RWPE2 (cell line): ENCODE results near the gene CFLAR.
A peak's percentile ranks its signal among the peaks of the same experiment; 100 is the strongest.

ENCODE experiments used
- ATAC-seq: fragments of 200-7000 bp; cut with Tn5 transposase; 3 replicates; pipeline ENCODE4 v1.9.1; 2021; ENCODE audit warnings: low read depth
- DNase-seq: peaks from one replicate; pipeline ENCODE4 v3.0.0-alpha.2; 2020; ENCODE audit warnings: low spot score
- H3K27ac ChIP-seq: fragments of 450-650 bp; 2 replicates; pipeline ENCODE4 v1.5.1; 2017; ENCODE audit warnings: mild to moderate bottlenecking; ENCODE audit not compliant: poor library complexity, severe bottlenecking
- H3K27me3 ChIP-seq: fragments of 250-450 bp; sonication (Bioruptor Pico); 2 replicates; pipeline ENCODE4 v1.5.1; 2021; ENCODE audit warnings: mild to moderate bottlenecking, moderate library complexity; ENCODE audit not compliant: insufficient read depth, poor library complexity, severe bottlenecking
- H3K36me3 ChIP-seq: fragments of 250-450 bp; sonication (Bioruptor Pico); 2 replicates; pipeline ENCODE4 v1.5.1; 2020; ENCODE audit warnings: low read depth, mild to moderate bottlenecking, moderate library complexity
- H3K4me1 ChIP-seq: fragments of 250-450 bp; sonication (Bioruptor Pico); 2 replicates; pipeline ENCODE4 v1.5.1; 2021; ENCODE audit warnings: mild to moderate bottlenecking, moderate library complexity; ENCODE audit not compliant: insufficient read depth, poor library complexity, severe bottlenecking
- H3K4me3 ChIP-seq: fragments of 250-450 bp; sonication (Bioruptor Pico); 2 replicates; pipeline ENCODE4 v1.5.1; 2021; ENCODE audit warnings: mild to moderate bottlenecking, moderate library complexity; ENCODE audit not compliant: severe bottlenecking
- H3K9me3 ChIP-seq: fragments of 250-450 bp; sonication (Bioruptor Pico); 2 replicates; pipeline ENCODE4 v1.5.1; 2021; ENCODE audit warnings: mild to moderate bottlenecking, moderate library complexity; ENCODE audit not compliant: severe bottlenecking
- CTCF ChIP-seq: fragments of 450-650 bp; IDR thresholded peaks from one replicate; pipeline ENCODE4 v1.5.1; 2017; ENCODE audit warnings: mild to moderate bottlenecking, moderate library complexity; ENCODE audit not compliant: poor library complexity, severe bottlenecking

CFLAR gene

GRCh38 chr2:201215963-201216362 is 100.0 kb downstream of the CFLAR start:
- no peak overlapping the region for H3K27ac ChIP-seq
- no peaks in the 10 kb centered on the region for H3K9me3 ChIP-seq
- ATAC-seq (no peak), DNase-seq (no peak)
- H3K27me3 ChIP-seq: no peaks in the 10 kb centered on the region
- no peak for TF ChIP-seq CTCF
- no peaks in the 10 kb centered on the region for H3K36me3 ChIP-seq
- H3K4me3 ChIP-seq: no peak overlapping the region
- peaks cover 11% of the 10 kb centered on the region for H3K4me1 ChIP-seq

- no peak for ATAC-seq
- Histone ChIP-seq H3K4me1 (peaks cover 11% of the 10 kb centered on the region), H3K36me3 (no peaks in the 10 kb centered on the region), H3K27me3 (no peaks in the 10 kb centered on the region), H3K9me3 (no peaks in the 10 kb centered on the region), H3K4me3 (no peak overlapping the region), H3K27ac (no peak overlapping the region)
- TF ChIP-seq CTCF: no peak
- DNase-seq: no peak
Measured at GRCh38 chr2:201216918-201217317, 101.0 kb downstream of the CFLAR start.

- H3K27me3 ChIP-seq: no peaks in the 10 kb centered on the region
- peaks cover 11% of the 10 kb centered on the region for H3K4me1 ChIP-seq
- H3K27ac ChIP-seq: no peak overlapping the region
- no peaks in the 10 kb centered on the region for H3K9me3 ChIP-seq
- peak; percentile 46; the same call in 1 of the 3 replicates for ATAC-seq
- H3K4me3 ChIP-seq: no peak overlapping the region
- TF ChIP-seq CTCF: no peak
- no peaks in the 10 kb centered on the region for H3K36me3 ChIP-seq
- no peak for DNase-seq
Measured at GRCh38 chr2:201218780-201219179, 102.8 kb downstream of the CFLAR start.

- H3K36me3 ChIP-seq: no peaks in the 10 kb centered on the region
- no peaks in the 10 kb centered on the region for H3K27me3 ChIP-seq
- H3K27ac ChIP-seq: no peak overlapping the region
- H3K9me3 ChIP-seq: no peaks in the 10 kb centered on the region
- TF ChIP-seq CTCF: no peak
- H3K4me3 ChIP-seq: no peak overlapping the region
- peaks cover 11% of the 10 kb centered on the region for H3K4me1 ChIP-seq
- no peak for DNase-seq
- peak; percentile 28; the same call in 1 of the 3 replicates for ATAC-seq
Measured at GRCh38 chr2:201219328-201220096, 103.5 kb downstream of the CFLAR start.

- no peaks in the 10 kb centered on the region for H3K9me3 ChIP-seq
- peak; percentile 66 for ATAC-seq
- no peak overlapping the region for H3K4me3 ChIP-seq
- peaks cover 11% of the 10 kb centered on the region for H3K4me1 ChIP-seq
- TF ChIP-seq CTCF: no peak
- H3K27ac ChIP-seq: no peak overlapping the region
- H3K27me3 ChIP-seq: no peaks in the 10 kb centered on the region
- H3K36me3 ChIP-seq: no peaks in the 10 kb centered on the region
- no peak for DNase-seq
Measured at GRCh38 chr2:201220102-201220570, 104.2 kb downstream of the CFLAR start.
